SK-N-MC (cell line): ENCODE results near the gene SAPCD2.

ENCODE experiments used
- EZH2 ChIP-seq: fragments of 200-600 bp; sonication (generic); IDR thresholded peaks from one replicate; pipeline ENCODE4 v1.6.1; 2017; ENCODE audit warnings: antibody characterized with exemption
- POLR2AphosphoS5 ChIP-seq: IDR thresholded peaks from 2 replicates; pipeline ENCODE4 v1.6.1; 2012; ENCODE audit warnings: mild to moderate bottlenecking, low read depth, low read length, borderline replicate concordance

GRCh38 chr9:137017791-137018497, 52.4 kb downstream of the SAPCD2 start:
- TF ChIP-seq EZH2, result no peak
- TF ChIP-seq POLR2AphosphoS5, result no peak
